GM18505 (cell line): ENCODE data around the gene MATN1.
"Not testable (repeated sequence)": the region's sequence is repeated elsewhere in the genome, so short reads cannot be mapped to it uniquely, and the experiment has no call there.

Experiments
- ATAC-seq: cut with Tn5 transposase; IDR thresholded peaks from one replicate; pipeline ENCODE4 v1.9.1; 2021; ENCODE audit not compliant: unreplicated experiment
- POLR2A ChIP-seq: IDR thresholded peaks from 4 replicates; pipeline ENCODE4 v1.6.1; 2011; ENCODE audit warnings: borderline replicate concordance; ENCODE audit not compliant: insufficient read depth, insufficient read length; ENCODE audit errors: extremely low read depth

The MATN1 gene, protein sequence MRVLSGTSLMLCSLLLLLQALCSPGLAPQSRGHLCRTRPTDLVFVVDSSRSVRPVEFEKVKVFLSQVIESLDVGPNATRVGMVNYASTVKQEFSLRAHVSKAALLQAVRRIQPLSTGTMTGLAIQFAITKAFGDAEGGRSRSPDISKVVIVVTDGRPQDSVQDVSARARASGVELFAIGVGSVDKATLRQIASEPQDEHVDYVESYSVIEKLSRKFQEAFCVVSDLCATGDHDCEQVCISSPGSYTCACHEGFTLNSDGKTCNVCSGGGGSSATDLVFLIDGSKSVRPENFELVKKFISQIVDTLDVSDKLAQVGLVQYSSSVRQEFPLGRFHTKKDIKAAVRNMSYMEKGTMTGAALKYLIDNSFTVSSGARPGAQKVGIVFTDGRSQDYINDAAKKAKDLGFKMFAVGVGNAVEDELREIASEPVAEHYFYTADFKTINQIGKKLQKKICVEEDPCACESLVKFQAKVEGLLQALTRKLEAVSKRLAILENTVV

DNA sequence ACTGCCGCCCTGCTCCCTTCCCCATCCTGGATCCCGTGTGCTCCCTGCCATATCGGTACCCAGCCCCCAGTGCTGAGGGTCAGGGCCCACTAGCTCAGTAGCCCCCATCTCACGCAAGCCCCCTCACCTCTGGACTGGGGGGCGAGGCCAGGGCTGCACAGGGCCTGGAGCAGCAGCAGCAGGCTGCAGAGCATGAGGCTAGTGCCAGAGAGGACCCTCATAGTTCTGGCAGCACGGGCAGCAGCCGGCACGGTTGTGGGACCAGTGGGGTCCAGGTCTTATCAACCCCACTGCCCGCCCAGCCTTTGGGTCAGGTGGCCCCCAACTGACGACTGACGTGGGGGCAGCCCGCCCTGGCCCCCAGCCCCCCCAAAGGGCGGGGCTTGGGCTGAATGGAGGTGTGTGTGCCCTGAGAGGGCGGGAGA, at the start of gene MATN1:
Gene MATN1, minus strand, starts transcription at position 255 of the 425 bp plus-strand sequence. Its CDS starts 34 bp downstream, at position 221.
- no peak for TF ChIP-seq POLR2A
- ATAC-seq: no peak

DNA sequence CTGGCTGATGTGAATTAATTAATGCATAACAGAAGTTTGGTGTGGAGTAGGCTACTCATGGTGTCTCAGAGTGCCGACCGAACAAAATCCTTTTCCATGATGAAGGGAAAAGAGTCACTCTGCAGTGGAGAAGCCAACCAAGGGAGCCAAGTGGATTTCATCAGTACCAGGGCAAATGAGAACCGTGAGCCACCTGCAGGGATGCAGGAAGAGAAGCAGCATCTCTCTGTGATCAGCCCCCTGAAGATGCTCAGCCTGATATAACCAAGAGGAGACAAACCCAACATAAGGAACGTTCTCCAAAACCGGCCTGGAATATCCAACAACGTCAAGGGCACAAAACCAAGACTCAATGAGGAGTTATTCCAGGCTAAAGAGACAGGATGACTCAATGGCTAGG, 47.6 kb upstream of the MATN1 start:
- TF ChIP-seq POLR2A: no peak
- ATAC-seq: no peak

DNA sequence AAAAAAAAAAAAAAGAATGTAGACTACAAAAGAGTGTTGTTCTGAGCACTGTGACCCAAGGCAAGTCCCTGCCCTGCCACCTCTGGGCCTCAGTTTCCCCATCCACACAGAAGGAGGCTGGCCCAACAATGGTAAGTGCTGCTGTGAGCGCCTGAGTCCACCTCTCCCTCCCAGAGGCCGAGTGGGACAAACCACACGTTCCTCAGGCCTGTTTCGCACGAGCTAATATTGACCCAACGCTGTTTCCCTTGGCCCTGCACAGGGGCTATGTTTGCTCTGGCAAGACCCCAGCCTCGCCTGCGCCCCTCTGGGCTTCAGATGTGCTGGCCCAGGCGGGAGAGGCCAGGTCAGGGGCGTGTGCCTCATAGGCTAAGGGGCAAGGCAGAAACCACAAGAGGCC, 46.8 kb upstream of the MATN1 start:
- no peak for ATAC-seq
- no peak for TF ChIP-seq POLR2A

DNA sequence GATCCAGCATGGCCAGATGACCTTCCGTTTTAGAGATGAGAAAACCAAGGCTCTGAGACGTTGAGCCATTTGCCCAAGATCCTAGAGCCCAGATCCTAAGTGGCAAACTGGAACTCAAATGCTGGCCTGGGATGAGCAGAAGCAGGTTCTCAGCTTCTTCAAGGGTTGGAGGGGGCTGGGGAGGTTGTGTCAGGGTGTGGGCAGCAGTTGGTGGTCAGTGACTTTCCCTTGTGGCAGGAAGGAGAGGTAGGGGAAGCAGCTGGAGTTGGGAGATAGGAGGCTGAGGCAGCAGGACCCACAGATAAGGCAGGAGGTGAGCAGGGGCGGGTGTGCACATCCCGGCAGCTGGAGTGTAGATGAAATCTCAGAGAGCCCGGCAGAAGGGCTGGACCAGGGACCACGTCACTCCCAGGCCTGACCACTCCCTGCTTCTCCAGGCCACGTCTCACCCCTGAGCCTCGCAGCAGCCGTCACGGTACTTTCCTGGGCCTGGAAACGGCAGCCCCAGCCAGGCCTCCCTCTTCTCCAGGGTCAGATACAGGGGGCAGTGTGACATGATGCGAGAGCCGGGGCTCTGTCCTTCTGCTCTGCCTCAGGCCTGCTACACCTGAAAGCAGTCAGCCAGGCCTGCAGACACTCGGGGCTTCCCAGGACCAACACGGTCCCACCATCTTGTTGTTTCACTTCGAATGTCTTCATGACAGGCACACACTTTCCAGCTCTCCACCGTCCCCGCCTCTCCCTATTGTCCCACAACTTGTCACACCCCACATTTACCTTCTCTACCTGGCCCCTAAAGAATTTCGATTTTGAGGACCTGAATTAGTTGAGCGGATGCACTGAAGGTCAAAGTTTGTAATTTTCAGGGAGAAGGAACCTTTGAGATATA, 45.7 kb upstream of the MATN1 start:
- no peak for ATAC-seq
- TF ChIP-seq POLR2A: no peak

DNA sequence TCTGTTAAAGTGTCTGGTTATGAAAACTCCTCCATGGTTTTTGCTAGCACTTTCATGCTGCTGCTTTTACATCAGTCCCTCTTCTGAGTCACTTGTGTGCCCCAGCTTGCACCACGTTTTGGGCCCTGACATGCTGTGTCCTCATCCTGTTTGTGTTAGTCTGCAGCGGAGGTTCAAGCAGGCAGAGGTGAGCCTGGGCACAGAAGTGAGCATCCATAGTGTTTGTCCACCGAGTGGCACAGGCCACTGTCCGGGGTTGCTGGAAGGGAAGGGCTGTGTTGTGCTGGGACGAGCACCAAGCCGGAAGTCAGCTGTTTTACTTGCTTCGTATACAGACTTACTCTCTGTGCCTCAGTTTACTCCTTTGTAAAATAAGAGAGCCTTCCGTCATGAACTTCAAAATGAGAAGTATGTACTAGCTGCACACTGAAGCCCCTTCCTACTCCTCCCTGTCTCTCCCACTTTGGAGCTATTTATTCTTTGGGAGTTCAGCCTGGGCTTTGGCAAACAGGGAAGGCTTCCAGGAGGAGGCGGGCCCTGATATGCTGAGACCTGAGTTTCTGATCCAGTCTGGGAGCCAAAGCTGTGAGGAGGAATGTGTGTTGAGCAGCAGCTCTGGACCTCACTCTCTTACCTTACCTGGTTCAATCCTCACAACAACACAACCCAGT, 44.9 kb upstream of the MATN1 start:
- no peak for TF ChIP-seq POLR2A
- ATAC-seq: no peak

DNA sequence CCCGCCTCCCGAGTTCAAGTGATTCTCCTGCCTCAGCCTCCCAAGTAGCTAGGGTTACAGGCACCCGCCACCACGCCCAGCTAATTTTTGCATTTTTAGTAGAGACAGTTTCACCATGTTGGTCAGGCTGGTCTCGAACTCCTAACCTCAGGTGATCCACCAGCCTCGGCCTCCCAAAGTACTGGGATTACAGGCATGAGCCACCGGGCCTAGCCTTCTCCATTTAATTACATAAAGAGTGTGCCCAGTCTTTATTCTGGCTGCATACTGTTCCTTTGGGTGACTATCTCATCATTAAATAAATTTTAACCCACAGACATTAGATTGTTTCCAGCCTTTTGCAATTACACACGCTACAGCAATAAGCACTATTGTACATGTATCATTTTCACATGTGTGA, 43.6 kb upstream of the MATN1 start:
- ATAC-seq: not testable (repeated sequence)

DNA sequence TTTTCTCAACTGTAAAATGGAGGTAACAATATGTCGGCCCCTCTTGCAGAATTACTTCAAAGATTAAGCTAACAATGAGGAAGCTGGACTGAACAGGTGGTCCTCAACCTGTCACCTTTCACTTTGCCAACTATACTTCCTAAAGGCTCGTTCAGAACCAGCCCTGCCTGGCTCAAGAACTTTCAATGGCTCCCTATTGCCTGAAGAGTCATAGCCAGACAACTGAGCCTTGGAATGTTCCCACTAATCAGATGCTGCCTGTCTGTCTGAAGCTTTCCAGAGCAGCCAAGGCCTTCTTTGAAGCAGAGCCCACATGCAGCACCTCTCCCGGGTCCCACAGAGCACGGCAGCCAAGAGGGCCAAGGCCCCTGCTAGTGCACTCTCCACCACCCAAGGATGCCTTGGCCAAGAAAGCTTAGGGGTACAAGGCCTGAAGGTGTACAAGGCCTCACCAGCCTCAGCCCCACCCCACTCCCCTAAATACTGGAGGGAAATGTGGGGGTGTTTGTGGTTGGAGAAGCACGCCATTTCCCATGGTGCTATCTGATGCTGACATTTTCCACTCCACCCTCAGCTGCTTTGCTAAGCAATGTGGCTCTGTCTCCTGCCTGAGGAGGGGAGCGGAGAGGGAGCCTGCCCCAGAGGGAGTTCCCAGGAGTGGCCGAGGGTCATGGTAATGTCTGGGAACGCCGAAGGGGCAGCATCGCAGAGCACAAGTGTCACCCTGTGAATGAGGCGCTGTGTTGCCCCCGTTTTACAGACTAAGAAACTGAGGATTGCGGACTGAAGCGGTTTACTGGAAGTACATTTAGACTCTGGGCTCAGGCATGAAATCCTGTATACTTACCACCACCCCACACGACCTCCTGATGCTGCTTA, 42.4 kb upstream of the MATN1 start:
- no peak for ATAC-seq
- TF ChIP-seq POLR2A: no peak

DNA sequence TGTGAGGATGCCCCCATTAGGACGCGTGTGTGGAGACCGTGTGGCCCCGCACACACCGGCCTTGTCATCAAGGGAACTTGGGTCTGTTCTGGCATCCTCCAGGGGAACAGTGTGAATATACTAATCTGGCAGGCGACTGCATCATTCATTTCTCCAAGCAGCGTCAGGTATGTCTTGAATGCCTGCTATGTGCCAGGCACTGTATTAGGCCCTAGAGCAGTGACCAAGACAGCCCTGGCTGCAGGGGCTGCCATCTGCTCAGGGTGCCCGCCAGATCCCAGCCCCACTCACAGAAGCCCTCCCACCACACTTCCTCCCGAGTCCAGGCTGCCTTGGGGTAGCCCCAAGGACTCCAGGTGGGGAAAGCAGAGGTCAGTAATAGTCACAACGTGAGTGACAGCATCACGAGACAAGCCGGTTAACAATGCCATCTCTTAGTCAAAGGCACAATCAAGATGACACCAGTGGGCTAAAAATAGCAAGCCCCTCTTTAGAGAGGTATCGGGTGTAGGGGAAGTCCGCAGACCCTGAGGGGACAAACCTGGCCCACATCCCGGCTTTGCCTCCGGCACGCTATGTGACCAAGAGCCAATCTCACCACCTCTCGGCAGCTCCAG, 41.7 kb upstream of the MATN1 start:
- ATAC-seq: peak; percentile 45
- TF ChIP-seq POLR2A: no peak

DNA sequence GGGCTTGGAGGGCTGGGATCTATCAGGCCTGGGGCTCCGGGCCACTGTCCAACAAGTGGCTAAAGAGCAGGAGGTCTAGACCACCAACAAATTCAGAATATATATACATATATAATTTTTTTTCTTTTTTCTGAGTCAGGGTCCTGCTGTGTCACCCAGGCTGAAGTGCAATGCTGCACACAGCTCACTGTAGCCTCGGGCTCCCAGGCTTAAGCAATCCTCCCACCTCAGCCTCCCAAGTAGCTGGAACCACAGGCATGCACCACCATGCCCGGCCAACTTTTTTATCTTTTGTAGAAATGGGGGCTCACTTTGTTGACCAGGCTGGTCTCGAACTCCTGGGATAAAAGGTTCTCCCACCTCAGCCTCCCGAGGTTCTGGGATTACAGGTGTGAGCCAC, 41.0 kb upstream of the MATN1 start:
- no peak for ATAC-seq
- TF ChIP-seq POLR2A: no peak

DNA sequence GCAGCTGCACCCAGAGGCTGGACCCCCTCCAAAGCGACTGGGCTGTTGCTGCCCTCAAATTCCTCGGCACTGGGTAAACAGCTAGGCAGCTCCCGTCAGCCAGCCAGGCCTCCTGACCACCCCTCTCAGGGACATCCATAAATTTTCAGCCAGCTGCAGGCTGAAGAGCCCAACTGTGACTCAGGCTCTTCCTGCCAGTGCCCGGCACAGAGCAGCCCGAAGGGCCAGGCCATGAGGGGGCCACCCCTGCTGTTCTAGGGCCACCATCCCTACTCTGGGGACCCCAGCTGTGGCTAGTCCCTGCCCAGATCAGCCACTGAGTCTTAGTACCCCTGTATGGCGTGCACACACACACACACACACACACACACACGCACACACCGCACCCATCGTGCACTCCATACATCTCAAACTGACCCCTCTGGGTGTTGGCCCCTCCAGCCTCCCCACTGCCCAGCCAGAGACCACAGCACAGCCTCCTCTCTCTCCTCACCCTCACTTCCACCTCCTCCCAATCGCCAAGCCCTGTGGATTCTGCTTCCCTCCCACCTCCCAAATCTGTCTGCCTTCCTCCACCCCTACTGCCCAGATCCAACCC, 40.4 kb upstream of the MATN1 start:
- ATAC-seq: no peak
- peak; percentile 3 for TF ChIP-seq POLR2A

DNA sequence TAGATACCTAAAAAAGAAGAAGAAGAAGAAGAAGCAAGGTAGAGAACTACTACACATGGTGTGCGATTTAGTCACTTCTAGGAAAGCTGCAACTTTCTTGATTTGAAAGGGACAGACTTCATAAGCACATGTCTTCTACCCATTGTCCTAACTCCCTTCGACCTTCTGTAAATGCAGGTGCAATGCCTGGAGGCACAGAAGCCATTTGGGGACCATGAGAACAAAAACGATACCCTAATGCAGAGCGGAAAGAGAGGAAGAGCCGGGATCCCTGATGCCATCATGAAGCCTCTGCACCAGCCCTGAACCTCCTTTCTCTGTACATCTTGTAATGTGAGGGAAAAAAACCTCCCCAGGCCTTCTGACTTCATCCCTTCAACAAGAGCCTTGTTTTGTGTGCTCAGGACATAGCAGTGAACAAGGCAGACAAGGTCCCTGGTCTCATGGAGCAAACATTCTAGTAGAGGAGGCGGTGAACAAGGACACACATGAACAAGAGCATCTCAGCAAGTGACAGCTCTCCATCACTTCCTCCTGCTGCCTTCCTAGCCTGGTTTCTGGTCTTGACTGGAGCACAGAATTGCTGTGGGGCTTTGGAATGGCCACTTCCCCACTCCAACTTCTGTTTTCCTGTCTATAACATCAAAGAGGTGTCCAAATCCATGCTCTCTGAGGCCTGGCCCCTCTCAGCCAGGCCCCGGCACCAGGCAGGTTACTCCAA, 39.7 kb upstream of the MATN1 start:
- ATAC-seq: no peak
- peak; percentile 1 for TF ChIP-seq POLR2A
